ENCODE results near the gene RNPS1.

The RNPS1 gene

DNA sequence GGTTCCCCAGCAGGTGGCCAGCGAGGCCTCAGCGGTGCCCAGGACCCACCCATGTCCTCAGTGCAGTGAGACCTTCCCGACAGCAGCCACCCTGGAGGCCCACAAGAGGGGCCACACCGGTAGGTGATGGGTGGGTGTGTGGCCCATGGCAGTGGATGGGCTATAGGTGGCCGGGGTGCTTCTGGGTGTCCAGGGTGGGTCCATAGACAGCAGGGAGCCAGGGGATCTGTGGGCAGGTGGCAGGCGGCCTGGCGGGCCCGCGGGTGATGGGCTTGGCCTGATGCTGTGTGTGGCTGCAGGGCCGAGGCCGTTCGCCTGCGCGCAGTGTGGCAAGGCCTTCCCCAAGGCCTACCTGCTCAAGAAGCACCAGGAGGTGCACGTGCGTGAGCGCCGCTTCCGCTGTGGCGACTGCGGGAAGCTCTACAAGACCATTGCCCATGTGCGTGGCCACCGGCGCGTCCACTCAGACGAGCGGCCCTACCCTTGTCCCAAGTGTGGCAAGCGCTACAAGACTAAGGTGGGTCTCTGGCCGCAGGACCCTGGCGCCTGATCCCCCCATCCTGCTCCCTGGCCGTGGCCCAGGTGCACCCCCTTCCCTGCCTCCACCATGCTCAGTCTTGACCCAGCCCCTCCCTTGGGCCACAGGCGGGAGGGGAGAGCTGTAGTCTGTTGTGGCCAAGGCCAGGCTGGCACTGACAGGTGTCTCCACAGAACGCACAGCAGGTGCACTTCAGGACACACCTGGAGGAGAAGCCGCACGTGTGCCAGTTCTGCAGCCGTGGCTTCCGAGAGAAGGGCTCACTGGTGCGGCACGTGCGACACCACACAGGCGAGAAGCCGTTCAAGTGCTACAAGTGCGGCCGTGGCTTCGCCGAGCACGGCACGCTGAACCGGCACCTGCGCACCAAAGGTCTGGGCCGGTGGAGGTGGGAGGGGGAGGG is 33.8 kb downstream of the RNPS1 start:
- peak; percentile 79 for DNase-seq

DNA sequence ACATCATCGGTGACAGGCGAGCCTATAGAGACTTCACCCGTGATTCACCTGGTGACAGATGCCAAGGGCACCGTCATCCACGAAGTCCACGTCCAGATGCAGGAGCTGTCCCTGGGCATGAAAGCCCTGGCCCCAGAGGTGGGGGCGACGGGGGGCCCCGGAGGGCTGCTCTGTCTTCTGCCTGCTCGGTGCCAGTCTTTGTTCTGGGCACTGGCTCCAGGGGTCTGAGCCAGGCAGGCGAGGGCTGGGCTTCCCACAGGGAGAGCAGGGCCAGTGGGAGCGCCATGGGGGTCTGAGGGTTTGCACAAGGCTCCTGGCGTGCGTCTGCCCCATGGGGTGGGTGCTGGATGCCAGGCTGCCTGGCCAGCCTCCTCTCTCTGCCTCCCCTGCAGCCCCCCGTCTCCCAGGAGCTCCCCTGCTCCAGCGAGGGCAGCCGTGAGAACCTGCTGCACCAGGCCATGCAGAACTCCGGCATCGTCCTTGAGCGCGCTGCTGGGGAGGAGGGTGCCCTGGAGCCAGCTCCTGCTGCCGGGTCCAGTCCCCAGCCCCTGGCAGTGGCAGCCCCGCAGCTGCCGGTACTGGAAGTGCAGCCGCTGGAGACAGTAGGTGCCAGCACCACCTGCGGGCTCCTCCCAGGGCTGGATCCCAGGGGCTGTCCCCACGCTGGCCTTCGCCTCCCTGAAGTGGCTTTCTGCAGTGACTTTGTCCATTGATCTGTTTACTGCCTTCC is 34.7 kb downstream of the RNPS1 start:
- DNase-seq: no peak

DNA sequence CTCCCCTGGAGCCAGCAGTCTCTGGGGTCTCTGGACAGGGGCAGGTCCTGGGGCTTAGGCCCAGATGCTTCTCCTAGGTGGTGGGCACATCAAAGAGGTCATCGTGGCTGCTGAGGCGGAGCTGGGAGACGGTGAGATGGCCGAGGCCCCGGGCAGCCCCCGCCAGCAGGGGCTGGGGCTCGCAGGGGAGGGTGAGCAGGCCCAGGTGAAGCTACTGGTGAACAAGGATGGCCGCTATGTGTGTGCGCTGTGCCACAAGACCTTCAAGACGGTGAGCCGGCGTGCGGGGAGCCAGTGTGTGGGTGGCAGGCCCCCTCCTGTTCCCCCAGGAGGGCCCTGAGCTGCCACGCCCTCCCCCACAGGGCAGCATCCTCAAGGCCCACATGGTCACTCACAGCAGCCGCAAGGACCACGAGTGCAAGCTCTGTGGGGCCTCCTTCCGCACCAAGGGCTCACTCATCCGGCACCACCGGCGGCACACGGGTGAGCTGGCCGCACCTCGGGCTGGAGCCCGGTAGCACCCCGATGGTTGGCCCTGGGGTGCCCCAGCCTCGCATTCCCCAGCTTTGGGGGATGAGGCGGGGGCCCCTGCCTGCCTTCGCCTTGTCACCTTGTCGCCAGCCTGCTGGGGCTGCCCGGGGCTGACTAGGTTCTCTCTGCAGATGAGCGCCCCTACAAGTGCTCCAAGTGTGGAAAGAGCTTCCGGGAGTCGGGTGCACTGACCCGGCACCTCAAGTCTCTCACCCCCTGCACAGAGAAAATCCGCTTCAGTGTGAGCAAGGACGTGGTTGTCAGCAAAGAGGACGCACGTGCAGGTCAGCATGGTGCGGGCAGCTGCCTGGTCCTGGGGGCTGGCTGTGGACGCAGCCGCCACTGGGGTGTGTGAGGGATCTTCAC is 35.6 kb downstream of the RNPS1 start:
- DNase-seq: no peak

DNA sequence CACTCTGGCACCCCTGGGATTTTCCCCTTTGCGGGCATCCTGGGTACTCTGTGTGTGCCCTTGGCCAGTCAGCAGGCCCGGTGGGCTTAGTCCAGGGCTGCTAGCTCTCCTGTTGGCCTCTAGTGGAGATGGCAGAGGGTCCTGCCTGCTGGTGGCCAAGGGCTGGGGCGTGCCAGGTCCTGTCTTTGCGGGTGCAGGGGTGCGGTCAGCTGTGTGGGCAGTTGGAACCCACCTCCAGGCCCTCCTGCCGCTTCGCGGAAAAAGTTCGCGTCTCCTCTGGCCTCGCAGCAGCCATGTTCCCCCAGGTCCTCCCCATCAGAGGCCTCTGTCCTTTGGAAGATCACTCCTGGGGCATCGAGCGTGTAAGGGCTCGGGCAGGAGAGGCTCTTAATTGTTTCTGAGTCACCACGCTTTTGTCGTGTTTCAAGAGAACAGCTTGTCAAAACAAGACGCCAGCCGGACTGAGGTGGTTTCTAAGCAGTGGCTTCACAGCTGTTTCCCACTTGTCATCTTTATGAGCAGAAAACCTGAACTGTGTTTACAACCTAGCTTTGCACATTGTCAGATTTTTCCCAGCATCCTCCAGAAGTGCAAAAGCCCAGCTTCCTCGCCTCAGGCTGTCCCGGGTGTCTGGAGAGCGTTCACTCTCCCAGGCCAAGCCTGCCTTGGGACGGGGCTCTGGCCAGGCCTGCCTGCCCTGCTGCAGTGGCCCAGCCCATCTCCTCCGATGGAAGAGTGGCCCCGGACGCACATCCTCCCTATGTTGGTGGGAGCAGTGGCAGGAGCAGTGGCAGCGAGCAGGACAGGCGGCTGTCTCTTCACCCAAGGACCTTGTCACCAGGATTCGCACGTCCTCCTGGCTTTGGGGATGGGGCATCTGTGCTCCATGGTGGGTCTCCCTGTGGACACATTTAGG is 36.7 kb downstream of the RNPS1 start:
- DNase-seq: peak; percentile 70

DNA sequence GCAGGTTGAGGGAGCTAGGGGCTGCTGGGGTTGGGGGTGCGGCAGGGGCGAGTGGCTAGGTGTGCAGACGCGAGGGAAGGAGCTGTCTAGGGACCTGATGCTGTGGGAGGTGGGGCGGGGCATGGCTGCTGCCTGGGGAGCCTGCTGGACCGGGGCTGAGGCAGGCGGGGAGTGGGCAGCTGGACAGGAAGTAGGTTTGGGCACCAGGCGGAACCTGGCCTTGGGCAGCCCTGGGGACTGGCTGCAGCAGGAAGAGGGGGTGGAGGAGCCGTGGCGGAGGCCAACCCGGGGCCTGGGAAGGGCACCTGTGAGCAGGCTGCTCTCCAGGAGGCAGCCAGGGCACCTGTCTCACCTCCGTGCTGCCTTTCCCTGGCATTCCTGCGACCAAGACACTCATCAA is 37.5 kb downstream of the RNPS1 start:
- DNase-seq: no peak

DNA sequence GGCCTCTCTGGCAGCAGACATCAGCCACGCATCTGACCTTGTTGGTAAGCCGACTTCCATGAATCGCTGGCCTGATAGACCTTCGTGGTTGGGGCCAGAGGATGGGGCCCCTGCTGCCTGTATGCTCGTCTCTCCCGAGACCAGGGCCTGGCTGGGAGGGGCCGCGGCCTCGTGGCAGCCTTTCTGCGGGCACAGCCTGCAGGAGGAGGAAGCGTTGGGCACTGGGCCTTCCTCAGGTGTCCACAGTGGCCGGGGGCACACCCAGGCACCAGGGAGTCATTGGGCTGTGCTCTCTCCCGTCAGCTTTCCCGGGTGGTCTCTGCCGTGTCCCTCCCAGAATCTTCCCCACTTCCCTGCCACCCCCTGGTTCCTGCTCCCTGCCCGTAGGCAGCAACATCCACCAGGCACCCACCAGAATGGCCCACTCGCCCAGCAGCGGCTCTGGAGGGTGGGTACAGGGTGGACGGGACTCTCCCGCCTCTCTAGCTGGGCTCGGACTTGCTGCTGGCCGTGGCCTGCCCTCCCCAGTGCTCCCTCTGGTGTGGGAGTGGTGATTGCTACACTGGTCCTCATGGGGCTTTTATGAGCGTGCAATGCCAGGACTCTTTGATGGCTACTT is 38.2 kb downstream of the RNPS1 start:
- no peak for DNase-seq

DNA sequence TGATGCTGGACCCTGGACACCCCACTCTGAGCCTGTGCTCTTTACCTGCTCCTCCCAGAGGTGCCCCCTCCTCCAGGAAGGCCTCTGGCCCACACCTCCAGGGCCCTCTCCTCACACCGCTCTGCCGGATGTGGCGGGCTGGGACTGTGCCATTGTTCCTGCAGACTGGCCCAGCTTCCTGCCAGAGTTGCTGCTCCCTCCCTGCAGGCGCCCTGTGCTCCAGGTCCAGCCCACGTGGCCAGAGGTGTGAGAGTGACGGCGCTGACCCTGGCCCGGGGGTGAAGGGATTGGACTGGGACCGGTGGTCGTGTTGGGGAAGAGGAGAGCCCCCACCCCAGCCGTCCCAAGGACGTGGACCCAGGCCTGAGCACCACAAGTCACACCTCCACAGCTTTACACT is 38.8 kb downstream of the RNPS1 start:
- no peak for DNase-seq

DNA sequence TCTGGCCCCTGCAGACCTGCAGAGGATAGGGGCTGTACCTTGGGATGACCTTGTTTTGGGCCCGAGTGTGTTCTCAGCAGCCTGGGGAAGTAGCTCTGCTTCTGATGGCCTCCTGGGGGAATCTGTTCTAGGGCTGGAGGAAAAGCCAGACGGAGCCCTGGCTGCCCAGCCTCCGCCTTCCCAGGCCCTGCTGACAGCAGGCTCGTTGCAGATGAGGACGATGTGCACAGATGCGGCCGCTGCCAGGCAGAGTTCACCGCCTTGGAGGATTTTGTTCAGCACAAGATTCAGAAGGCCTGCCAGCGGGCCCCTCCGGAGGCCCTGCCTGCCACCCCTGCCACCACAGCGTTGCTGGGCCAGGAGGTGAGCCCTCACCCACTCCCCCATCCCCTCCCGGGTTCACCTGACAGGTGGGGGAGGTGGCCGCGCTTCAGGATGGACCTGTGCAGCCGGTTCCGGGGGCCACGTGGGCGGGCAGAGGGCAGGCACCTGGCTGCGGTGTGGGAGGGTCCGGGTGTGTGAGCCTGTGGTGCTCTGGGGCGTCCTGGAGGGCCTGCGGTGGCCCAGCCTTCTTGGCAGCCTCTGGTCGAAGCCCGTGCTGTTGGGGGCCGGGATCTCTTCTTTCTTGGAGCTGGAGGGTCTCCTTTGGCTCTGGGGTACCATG is 39.6 kb downstream of the RNPS1 start:
- DNase-seq: no peak

DNA sequence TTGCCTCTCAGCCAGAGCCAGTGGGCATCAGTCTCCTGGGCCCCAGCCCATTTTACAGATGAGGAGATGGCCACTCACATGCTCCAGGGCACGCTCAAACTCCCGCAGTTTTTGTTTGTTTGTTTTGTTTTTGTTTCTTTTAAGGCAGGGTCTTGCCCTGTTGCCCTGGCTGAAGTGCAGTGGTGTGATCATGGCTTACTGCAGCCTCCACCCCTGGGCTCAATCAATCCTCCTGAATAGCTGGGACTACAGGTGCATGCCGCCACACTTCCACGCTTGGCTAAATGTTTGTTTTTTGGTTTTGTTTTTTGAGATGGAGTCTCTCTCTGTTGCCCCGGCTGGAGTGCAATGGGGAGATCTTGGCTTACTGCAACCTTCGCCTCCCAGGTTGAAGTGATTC is 41.0 kb downstream of the RNPS1 start:
- no peak for DNase-seq

DNA sequence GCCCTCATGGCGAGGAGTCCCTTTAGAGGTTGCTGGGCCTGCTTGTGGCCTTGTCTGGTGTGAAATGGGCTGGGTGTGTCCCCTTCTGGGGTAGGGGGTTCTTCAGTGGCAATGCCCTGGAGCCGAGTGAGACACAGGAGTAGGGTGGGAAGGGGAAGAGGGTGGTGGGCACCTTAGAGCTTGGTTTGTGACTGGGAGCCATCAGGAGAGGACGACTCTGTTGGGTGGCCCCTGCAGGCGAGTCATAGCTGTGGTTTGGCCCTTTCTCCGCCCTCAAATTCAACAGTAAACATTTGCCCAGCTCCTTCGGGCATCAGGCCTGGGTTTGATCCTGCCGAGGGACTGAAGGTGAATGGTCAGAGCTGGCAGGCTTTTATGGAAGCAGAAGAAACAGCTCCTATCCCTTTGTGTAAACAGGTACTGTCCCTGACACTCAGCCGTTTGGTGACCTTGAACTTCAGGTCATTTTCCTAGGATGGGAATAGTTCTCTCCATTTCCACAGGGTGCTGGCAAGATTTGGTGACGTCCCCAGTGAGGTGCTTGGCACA is 41.6 kb downstream of the RNPS1 start:
- no peak for DNase-seq

DNA sequence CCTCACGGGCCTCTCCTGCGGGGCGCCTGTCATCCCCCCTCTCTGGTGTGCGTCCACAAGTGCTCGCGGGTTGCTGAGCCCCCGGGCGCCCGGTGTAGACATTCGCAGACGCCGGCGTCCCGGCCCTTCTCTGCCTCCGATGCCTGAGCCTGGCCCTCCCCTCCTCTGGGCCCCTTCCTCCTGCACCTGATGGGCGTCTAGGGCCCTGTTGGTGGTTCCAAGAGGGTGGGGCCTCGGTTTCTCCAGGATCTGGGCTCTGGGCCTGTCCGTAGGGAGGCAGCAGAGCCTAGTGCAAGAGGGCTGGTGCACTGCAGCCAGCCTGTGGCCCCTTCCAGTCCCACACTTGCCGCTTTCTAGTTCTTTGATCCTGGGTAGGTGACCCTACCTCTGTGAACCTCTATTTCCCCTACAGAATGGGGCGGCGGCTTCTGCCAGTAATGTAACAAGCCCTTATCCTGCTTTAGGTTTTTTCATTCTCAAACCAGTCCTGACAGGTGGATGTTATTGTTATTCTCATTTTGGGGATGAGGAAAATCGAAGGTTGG is 43.9 kb downstream of the RNPS1 start:
- DNase-seq: no peak

DNA sequence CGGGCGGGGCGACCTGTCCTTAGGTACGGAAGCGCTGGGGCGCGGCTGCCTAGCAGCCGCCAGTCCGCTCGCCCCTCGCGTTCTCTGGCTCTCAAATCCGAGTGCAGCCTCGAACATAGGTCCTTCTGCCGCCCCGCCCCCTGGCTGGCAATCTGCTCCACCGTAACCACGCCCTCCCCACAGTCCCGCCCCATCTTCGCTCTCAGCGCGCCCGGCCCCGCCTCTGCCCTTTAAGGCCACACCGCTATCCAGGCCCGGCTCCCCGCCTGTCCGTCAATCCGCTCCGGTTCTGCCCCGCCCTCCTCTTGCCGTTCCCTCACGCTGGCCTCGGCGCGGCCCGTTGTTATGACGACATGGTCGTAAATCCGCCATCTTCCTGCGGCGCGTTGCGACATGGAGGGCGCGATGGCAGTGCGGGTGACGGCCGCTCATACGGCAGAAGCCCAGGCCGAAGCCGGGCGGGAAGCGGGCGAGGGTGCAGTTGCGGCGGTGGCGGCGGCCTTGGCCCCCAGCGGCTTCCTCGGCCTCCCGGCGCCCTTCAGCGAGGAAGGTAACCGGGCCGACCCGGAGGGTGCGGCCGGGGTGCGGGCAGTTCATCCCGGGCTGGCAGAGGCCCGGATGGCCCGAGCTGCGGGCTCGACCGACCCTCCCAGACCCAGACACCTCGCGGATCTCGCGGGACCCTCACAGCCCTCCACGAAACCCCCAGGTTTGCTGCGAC is 44.5 kb downstream of the RNPS1 start, which contains the start of gene E4F1:
TSS of gene E4F1 (plus strand) at position 371 of the 721 bp plus-strand sequence. CDS start at position 394, 23 bp downstream.
- DNase-seq: peak; percentile 96

DNA sequence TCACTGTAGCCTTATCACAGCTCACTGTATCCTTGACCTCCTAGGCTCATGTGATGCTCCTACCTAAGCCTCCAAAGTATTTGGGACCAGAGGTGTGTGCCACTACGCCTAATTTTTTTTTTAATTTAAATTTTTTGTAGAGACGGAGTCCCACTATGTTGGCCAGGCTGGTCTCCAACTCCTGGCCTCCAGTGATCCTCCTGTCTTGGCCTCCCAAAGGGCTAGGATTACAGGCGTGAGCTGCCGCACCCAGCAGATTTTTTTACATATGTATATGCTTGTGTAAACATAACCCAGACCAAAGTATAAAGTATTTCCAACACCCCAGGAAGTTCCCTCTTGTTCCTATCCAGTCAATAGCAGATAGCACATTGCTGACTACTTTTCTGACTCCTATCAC is 51.6 kb downstream of the RNPS1 start:
- DNase-seq: no peak

DNA sequence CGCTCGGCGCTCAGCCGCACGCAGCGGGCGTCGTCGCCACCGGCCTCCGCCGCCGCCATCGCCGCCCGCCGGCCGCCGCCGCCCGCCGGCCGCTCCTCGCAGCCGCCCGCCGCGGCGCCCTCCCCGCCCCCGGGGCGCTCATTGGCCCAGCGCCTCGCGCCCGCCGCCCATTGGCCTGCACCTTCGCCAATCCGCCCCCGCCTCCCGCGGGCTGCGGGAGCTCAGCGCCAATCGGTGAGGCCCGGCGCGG is 53.3 kb downstream of the RNPS1 start, which contains the start of gene PGP:
TSS of gene PGP (minus strand) at position 122 of the 250 bp plus-strand sequence. CDS start at position 59, 63 bp downstream.
- no peak for DNase-seq

DNA sequence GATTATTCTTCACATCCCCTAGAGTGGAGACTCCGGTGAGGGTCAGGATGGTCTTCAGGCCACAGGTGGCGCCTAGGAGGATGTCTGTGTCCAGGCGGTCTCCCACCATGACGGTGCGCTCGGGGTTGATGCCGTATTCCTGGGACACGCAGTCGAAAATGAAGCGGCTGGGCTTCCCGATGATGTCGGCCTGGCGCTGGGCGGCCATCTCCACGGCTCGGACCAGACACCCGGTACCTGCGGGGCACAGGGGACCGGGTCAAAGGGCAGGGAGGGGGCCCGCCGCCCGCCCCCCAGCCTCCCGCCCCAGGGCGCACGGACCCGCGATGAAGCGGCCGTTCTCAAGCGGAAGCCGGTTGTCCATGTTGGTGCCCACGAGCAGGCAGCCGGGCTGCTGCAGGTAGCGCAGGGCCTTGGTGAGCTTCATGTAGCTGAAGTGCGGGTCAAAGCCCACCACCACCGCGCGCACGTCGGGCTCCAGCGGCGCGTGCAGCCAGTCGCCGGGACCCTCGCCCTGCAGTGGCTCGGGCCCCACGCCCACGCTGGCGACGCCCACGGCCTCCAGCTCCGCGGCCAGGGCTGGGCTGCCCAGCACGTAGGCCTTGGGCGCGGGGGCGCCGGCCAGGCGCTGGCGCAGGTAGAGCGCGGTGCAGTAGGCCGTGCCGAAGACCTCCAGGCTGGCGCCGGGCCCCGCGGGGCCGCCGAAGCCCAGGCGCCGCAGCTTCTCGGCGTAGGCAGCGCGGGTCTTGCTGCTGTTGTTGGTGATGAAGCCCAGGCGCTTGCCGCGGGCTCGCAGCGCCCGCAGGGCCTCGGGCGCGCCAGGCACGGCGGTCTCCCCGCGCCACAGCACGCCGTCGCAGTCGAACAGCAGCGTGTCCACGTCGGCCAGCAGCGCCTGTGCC is 53.9 kb downstream of the RNPS1 start:
- no peak for DNase-seq

DNA sequence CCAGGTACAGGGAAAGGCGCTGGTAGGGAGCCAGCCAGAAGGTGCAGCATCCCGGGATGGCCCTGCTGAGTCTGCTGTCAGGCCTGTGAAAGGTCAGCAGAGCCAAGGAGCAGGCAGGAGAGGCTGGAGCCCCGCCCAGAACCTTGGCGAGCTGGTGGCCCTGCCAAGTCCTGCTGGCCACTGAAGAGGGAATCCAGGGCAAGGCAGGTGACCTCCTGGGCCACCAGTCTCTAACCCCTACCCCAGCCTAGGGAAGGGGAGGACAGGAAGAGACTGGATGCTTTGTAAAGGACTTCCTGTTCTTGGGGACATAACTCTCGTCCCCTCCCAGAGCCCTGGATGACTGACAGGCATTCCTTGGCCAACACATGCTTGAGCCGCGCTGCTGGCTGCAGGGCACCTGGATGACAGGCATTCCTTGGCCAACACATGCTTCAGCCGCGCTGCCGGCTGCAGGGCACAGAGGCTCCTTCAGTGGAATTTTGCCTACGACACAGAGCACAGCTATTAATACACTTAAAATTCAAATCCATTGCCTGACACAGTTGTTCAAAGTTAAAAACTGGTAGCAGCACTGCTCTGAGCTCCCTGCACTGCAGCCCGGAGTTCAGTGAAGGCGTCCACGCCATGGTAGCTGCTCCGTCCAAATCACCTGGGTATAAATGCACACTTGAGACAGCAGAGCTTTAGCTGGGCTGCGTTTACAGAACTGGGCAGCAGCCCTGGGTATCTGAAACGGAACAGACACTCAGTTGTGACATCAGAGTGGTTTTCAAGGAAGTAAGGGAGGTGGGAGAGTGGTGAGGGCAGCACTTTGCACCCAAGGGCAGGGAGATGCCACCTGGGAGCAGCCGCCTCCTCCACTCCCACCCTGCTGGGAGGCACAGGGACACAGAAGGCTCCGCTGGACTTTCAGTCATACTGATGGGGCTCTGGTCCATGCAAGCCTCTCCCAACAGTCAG is 55.3 kb downstream of the RNPS1 start:
- DNase-seq: no peak

DNA sequence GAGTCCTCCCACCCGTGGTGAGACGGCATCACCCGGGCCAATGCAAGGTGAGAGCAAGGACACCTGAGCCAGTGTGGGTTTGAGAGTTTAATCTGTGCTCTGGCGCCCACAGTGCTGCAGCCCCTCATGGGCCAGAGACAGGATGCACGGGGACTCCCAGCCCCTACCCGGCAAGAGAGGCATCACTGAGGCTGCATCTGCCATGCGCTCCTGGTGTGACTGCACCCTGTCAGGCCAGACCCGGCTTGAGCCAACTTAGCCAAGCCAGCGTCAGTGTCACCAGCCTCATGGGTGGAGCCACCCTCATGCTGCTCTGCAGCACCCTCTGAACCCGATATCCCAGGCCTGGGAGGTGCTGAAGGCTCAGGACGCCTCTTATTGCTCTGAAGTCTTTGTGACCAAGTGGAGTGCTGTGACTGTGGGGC is 56.0 kb downstream of the RNPS1 start:
- no peak for DNase-seq
